HG03571 (cell line): ENCODE measurements around the gene PAX7.

Experiments used
- ATAC-seq: cut with Tn5 transposase; IDR thresholded peaks from one replicate; pipeline ENCODE4 v1.9.1; 2021; ENCODE audit not compliant: unreplicated experiment

The PAX7 gene

GRCh38 chr1:18640228-18641004, 9.8 kb downstream of the PAX7 start:
- no peak for ATAC-seq

- no peak for ATAC-seq
Observed at GRCh38 chr1:18641005-18641941, 10.6 kb downstream of the PAX7 start.

DNA sequence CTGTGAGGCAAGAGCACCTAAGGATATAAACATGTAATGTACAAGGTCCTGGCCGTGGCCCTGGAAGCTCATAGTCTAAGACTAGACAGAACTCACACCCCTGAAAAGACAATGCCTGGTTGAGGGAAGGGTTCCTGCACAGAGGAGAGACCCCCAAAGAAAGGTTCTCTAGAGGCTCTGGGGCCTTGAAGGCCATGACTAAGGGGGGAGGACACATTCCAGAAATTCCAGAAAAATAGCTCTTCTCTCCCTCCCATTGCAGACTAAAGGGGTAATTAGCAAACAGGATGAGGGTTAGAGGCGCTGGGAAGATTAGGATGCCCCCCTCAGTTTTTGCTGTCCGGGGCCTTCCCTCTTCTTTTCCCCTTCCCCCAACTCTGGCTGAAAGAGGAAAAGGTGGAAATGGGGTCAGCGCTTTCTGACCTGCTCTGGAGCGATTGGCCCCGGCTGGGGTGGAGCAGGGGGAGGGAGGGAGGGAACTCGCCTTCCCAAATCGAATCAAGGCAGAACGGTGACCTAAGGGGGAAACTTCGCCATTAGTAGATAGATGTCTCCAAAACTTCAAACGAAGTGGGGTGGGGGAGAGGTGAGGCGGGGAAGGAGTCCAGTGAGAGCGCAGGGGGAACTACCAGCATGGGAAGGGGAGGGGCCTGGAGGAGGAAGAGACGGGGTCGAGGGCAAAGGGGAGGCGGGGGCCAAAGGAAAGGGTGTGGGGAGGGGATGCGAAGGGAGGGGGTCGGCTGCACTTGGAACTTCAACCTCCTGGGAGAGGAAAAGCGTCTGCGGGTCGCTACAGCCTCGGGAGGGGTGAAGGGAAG, 11.8 kb downstream of the PAX7 start:
- ATAC-seq: no peak

GRCh38 chr1:18643154-18644012, 12.7 kb downstream of the PAX7 start:
- ATAC-seq: no peak

DNA sequence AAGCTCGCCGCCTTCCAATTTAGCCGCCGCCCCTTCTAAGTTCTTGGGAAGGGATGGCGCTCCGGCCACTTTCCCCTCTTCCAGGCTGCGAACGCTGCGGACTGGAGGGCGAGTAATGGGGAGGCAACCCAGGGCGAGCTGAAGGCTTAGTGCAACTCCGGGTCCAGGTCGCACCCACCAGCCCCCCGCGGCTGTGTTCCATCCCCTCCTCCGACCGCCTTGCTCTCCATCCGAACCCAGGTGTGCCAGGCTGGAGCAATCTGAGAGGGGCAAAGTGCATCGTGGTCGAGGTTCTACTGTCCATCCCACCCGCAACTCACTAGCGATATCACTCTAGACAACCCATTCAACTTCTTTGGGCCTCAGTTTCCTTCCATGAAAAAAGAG, 13.4 kb downstream of the PAX7 start:
- ATAC-seq: no peak

- ATAC-seq: no peak
Observed at GRCh38 chr1:18644446-18644845, 13.8 kb downstream of the PAX7 start.

DNA sequence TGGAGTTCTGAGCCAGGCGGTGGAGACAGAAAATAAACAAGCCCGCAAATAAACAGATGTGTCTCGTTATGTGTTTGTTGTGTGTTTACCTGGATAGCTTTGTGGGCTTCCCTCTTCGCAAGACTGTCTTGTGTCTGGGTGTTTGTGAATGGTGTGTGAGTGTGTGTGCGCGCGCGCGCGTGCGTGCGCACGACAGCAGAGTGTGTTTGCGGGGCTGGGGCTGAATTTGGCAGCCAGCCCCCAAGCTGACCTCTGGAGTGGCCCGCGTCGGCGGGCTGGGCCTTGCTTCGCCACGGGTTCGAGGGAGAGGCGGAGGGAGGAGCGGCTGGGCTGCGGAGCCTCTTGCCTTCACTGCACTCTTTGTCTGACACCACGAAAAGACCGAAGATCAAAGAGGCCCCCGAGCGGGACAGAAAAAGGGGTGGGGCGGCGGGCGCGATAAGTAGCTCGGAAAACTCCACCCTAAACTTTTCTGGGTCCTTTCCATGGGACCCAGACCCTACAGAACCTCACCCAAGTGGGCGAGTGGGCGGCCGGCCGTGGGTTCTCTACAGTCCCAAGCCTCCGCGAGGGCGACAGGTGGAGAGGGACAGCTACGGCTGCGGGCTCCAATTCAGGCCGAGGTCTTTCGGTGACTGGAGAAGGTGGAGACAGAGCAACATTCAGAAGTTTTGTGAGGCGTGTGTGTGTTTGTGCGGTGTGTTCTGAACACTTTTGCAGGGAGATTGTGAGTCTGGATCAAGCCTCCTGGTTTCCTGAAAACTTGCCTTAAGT, 14.5 kb downstream of the PAX7 start:
- ATAC-seq: no peak

GRCh38 chr1:18645747-18646090, 15.1 kb downstream of the PAX7 start:
- no peak for ATAC-seq

- ATAC-seq: no peak
Observed at GRCh38 chr1:18646091-18646785, 15.6 kb downstream of the PAX7 start.

GRCh38 chr1:18646786-18647410, 16.3 kb downstream of the PAX7 start:
- no peak for ATAC-seq

- ATAC-seq: no peak
Observed at GRCh38 chr1:18647681-18648214, 17.1 kb downstream of the PAX7 start.

- ATAC-seq: no peak
Observed at GRCh38 chr1:18649693-18650370, 19.2 kb downstream of the PAX7 start.

DNA sequence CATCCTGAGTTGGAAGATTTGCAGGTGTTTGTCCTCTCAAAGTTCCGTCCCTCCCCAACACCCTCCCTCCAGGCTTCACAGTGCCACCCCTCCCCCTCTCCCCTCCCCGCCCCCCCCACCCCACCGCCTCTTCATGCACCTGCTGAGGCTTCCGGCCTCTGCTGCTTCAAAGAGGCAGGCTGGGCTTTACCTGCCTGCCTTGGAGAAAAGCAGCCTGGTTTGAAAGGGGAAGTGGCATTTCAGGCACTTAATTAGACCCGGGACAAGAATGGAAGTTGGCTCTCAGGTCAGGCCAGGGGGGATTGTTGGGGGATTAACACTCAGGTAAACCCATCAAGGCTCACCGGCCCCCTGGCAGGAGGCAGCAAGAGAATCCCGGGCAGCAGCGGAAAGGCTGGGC, 21.1 kb downstream of the PAX7 start:
- no peak for ATAC-seq

DNA sequence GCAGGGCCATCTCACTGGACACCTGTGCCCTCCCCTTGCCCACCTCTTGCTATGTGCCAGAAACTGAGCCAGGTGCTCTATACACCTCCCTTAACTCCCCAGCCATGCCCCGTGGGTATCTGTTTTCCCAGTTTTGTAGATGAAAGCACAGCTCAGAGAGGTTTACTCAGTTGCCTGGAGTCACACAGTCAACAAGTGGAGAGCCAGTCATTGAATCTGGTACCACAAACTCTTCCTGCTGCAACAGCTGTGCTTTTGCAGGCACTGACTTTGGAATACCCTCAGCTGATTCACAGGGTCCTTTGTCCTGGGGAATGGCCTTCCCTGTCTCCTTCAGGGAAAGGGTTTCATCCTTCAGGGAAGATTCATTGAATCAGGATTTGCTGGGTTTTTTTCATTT, 22.1 kb downstream of the PAX7 start:
- no peak for ATAC-seq

DNA sequence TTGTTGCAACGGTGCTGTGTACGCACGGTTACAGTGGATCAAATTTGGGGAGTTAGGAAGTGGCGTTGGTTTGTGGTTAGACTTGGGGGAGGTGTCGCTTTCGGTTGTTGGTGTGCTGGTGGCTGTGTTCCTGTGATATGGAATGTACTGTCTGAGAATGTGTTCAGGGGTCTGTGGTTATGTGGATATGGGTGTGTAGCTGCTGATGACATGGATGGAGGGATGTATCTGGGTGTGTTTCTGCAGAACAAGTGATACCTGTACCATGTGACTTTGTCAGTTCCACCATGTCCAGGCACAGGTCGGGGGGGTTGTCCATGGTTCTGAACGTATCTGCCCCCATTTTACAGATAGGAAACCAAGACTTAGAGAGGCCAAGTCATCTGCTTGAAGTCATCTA, 22.7 kb downstream of the PAX7 start:
- ATAC-seq: no peak

DNA sequence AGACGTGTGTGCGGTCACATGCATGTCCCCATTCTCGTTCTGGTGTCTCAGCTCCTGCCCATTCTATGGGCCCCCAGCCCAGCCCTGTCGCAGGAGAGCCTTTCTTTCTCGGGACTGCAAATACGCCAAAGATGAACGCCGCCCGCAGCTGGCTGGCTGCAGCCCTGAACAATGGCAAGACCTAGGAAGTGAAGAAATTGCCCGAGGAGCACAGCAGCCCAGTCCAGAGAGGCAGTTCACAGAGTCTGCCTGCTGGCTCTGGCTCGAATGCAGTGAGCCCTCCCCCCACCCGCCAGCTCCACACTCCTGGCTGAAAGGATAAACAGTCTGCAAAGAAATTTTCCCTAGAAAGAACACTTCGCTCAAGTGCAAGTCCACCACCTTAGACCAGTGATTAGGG, 23.3 kb downstream of the PAX7 start:
- no peak for ATAC-seq

DNA sequence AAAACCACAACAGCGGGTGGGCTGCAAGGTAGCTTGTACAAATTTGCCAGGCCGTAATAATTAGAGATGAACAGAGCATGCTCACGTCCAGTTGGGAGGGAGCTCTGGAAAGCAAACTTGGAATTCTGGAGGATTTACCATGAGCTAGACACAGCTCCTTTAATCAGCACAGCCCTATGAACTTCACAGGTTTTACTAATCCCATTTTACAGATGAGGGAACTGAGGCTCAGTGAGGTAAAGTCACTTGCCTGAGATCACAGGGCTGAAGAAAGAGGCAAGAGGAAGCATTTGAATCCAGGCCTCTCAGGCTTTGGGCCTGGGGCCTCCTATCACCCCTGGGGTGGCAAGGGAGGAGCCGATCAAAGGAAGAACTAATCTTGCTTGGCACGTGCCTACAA, 24.0 kb downstream of the PAX7 start:
- ATAC-seq: no peak
